Fibroblast of skin of right quadriceps (primary cell): ENCODE measurements around the gene LPAR5.
"Not testable (repeated sequence)": the region's sequence is repeated elsewhere in the genome, so short reads cannot be mapped to it uniquely, and the experiment has no call there.

Experiments
- DNase-seq: peaks from one replicate; pipeline ENCODE4 v3.0.0-alpha.2; 2013

LPAR5 gene

DNA sequence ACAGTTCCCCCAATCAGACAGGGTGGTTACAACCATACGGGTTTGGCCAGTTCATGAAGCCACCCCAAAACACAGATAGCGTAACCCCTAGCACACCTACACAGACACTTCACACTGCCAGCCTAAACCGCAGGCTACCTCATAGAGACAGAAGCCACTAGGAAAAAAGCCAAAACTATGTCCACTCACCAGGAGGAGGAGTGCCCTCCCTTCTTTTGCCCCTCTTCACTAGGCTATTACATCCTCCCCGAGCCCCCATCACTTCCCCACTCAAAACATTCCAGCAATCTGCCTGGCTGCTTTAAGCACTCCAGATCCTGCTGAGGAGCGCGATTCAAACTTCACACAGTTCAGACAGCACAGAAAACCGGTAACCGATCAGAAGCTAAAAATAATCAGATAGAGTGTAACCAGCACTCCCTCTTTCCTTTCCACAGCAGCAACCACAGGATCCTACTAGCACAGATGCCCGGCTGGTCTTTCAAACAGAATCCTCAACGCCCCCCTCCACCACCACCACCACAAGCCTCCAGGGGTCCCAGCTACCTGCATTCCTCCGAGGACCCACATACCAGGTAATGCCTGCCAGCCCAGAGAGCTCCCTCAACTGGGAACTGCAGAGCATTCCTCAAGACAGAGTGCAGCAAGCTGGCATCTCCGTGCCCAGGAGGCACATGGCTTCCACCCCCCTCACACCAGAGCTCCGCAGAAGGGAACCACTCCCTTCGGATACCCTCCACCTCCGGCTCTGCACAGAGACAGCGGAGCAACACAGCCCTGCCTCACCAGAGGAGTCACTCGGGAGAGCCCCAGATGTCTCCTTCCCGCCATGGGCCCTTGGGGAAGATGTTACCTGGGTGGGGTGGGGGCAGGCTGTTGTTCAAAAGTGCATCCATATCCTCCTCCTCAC lies 30.1 kb downstream of the LPAR5 start:
- DNase-seq: peak; percentile 35

DNA sequence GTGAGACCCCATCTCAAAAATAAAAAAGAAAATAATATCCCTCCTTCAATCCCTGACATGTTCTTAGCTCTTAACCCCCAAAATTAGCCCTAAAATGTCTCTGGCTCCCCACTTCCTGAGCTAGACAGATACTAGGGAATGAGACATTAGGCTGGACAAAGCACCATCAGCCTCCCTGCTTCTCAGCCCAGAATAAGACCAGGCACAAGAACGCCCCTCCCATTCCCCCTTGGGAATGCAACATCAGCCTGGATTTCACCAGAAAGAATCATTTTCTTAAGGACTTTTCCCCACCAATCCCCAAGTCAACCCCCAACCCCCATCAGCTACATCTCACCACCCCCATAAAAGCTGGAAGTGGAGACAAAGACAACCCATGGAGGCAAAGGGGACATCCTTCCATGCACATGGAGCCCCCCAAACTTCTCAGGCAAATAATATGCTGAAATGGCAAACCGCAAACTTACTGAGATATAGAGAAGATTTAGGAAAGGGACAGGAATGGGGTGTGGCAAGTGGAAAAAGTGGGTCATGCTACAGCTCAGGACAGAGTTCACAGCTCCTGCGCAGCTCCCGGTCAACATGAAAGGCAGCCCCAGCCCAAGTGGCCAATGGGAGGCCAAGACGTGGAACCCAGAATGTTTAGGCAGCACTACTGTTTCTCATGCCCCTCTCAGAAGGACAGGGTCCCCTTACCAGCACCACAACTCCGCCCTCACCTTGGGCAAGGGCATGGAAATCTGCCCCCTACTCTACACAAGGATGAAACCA lies 31.3 kb downstream of the LPAR5 start:
- peak; percentile 66 for DNase-seq

DNA sequence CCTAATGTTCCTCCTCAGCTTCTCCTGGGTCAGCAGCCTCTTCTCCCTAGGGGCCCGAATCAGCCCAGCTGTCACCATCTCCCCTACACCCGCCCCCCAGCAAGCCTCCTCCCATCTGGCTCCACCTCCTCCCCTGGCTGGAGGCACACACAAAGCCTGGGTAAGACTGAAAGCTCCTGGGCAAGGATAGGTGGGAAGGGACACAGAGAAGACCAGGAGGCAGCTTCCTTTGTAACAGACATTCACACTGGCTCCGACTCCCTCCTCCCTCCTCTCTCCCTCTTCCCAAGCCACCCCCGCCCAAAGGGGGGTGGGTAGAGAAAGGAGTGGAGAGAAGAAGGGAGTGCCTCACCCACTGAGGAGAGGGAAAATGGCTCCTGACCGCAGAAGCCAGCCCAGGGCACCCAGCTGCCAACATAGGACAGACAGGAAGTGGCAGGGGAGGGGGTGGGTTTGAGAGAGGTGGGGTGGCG lies 32.6 kb downstream of the LPAR5 start:
- peak; percentile 57 for DNase-seq

DNA sequence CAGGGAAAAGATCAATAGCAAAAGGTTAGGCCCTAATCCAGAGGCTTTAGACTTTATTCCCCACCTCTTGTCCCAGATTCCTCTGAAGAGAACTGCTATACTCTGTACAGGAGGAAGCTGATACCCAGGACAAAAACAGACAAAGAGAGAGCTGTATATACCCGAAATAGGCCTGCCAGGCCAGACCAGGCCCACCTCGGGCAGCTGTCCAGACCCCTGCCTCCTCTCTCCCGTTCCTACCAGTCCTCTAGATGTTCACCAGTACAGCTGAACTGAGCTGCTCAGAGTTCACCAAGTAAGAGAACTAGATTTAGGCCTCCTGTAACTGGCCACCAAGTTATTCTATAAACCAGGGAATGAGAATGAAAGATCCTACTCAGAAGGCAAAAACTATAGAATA lies 33.2 kb downstream of the LPAR5 start:
- DNase-seq: no peak

DNA sequence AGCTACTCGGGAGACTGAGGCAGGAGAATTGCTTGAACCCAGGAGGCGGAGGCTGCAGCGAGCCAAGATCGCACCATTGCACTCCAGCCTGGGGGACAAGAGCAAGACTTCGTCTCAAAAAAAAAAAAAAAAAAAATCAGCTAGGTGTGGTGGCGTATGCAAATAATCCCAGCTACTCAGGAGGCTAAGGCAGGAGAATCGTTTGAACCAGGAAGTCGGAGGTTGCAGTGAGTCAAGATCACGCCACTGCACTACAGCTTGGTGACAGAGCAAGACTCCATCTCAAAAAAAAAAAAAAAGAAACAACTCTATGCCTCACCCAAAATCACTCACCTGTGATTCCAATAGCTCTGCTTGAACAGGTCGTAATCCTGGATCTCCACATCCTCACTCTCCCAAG lies 40.1 kb downstream of the LPAR5 start:
- not testable (repeated sequence) for DNase-seq

DNA sequence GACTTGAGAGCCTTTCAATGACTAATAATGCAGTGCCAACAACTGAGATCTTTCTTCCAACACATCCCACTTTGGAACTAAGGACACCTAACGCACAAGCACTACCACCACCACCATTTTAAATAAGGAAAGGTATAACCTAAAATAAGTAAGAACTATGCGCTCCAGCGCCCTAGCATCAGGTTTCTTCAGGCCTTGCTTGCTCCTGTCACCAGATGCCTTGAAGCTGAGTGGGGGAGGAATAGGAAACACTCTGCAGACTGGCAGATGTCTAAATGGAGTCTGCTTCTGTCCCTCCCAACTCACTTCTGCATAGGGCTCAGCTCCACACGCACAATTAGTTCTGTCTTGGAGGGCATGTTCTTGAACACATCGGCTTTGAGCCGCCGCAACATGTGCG lies 43.7 kb downstream of the LPAR5 start:
- DNase-seq: no peak

DNA sequence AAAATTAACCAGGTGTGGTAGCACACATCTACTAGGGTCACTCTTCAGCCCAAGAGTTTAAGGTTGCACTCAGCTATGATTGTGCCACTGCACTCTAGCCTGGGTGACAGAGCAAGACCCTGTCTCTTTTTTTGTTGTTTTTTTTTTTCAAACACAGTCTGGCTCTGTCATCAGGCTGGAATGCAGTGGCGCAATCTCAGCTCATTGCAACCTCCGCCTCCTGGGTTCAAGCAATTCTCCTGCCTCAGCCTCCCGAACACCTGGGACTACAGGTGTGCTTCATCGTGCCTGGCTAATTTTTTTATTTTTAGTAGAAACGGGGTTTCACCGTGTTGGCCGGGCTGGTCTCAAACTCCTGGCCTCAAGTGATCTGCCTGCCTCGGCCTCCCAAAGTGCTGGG lies 49.2 kb downstream of the LPAR5 start:
- DNase-seq: not testable (repeated sequence)

DNA sequence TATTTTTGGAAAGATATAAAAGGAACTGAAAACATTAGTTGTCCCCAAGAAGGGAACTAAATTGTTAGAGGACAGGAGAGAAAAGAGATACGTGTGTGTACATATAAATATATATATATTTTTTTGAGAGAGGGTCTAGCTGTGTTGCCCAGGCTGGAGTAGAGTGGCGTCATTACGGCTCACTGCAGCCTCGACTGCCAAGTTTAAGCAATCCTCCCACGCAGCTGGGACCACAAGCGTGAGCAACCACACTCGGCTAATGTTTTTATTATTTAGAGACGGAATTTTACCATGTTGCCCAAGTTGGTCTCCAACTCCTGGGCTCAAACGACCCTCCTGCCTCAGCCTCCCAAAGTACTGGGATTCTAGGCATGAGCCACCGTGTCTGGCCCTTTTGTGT lies 51.5 kb downstream of the LPAR5 start:
- no peak for DNase-seq

DNA sequence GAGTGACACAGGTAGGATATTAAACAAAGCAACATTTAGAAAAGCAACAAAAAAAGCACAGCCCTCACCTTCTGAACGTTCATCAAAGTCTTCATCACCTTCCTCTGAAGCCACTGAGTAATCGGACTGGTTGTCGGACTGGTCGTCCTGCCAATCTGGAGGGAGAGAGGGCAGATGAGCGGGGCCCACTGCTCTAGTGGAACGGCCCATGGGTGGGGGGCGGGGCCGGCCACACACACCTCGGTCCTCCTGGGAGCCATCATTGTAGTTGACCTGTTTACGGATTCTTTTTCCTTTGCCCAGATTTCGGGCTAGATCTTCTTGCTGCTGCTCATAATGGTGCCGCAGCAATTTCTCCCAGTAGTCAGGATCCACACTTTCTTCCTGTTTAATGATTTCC lies 52.8 kb downstream of the LPAR5 start:
- no peak for DNase-seq

DNA sequence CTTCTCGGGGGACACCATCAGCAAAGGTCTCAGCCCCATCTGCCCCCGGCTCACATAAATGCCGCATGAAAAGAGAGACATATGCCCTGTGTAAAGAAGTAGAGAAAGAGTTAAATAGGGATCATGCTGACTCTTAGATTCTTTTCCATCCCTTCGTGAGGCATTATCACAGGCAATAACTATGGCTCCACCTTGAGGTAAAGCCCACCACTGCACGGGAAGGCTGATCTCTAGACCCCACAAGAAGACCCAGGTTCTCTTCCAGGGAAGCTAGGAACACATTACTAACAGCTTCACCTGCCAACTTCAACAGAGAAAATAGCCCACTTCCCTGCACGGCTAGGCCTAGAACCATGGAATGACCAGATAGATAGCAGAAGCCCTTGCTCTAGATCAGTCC lies 53.6 kb downstream of the LPAR5 start:
- DNase-seq: no peak

DNA sequence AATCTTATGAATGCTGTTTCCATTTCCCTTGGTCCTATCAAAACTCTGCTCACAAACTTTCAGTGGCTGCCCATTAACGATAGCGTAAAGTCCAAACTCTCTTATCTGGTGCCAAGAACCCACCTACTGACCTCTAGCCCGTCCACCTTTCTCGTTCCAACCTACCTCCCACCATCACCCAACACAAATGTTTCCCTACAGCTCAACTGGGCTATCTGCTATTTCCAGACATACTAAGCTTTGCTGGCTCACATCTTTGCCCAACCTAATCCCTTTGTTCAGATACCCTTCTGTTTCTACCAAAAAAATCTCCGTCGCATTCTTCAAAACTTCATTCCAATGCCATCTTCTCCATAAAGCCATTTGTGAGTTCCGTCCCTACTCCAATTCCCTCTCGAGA lies 60.1 kb downstream of the LPAR5 start:
- no peak for DNase-seq

DNA sequence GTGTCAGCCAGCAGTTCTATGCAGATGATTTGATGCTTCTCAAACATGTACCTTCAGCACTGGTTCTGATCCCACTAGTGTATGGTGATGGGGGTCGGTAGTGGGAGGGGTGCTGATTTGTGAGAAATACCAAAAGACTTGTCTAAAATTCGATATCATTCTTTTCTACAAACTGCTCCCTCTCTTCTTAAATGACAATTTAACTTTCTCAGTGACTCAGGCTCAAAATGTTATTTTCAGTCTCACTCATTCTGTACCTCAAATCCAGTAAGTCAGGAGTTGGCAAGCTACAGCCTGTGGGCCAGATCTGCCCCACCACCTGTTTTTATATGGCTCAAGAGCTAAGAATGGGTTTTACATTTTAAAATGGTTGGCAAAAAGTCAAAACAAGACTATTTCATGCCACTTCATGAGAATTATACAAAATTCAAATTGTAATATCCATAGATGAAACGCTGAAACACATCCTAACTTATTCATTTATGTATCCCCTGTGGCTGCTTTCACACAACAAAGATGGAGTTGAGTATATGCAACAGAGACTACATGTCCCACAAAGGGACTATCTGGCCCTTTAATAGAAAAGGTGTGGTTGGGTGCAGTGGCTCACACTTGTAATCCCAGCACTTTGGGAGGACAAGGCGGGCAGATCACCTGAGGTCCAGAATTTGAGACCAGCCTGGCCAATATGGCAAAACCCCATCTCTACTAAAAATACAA lies 61.0 kb downstream of the LPAR5 start:
- DNase-seq: no peak

DNA sequence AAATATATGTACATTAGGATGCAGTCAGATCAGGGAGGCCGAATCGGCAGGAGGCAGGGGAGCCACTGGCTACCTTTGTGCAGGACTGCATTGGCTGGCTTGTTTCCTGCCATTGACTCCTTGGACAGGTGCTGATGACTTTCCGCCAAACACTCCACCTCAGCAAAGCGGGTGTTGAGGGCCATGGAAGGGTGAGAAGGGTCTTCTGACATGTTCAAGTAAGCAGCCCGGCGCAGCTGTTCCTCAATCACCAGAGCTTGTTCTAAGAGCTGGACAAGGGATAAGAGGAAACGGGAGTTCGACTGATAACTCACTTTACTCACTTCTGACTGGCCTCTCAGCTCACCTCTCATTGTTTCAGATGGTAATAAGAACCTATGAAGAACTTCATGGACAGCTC lies 62.8 kb downstream of the LPAR5 start:
- no peak for DNase-seq

DNA sequence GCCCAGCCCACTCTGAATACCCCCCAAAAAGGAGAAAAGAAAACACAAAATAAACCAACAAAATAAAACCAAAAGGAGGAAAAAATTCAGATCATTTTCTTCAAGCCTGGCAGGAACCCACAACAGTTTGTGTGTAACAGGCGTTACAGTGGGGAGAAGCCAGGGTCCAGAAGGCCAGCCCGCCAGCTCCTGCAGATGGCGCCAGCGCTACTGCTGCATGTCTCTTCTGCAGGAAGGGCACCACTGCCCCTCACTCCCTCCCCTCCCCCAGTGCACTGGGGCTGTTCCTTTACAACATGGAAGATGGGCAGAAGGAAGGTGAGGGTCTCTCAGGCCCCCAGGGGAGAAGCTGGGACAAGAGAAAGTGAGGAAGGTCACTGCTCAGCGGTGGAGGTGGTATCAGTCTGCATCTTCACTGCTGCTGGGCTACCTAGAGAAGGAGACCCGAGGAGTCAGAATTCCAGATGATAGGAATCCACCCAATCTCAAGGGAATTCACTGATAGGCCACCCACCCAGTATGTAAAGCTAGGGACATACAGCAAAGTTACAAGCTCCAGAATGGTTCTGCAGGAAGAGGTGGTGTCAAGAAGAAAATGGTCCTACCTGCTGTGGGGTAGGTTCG lies 65.4 kb downstream of the LPAR5 start:
- no peak for DNase-seq

DNA sequence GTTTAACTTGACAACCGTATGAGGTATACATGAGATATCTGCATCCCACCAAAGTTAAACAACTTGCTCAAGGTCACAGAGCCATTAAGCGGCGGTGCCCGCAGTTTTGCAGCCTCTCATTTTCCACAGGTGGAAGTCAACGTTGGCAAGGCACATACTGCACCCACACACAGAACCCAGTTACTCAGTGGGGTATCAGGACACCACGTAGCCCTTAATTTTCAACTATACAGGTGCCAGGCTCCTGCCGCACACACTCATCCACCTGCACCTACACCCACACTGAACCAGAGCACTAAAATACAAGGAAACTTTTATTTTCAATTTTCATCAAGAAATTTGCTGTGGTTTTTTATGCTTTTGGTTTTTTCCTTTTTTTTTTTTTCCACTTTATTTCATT lies 66.0 kb downstream of the LPAR5 start:
- DNase-seq: no peak

DNA sequence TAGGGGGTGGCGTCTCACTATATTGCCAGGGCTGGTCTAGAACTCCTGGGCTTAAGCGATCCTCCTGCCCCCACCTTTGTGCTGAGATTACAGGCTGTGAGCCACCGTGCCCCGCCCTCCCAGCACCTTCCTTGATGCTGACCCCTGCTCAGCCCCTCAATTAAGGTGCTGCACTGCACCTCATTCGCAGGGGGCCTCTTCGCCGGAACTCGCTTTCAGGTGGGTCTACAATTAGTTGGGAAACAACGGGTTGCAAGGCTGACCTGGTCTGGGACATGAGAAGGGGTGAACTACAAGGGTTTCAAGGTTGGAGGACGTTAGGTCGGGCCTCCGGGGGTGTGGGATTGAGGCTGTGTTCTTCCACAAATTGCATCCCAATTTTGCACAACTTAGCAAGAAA lies 66.4 kb downstream of the LPAR5 start:
- DNase-seq: no peak
